K562 (cell line): ENCODE data around the gene TSPAN18.

Source experiments
- ATF1 ChIP-seq, 2 experiments: fragments of 450-650 bp in 1 of 2; IDR thresholded peaks; 2 replicates each; pipeline ENCODE4 v1.6.1; 2016; ENCODE audit warnings: missing compliant biosample characterization in 1 of 2, missing genetic modification characterization in 1 of 2
- BRD4 ChIP-seq: fragments of 200-600 bp; sonication (generic); IDR thresholded peaks from 2 replicates; pipeline ENCODE4 v1.6.1; 2017; ENCODE audit warnings: inconsistent platforms
- COPS2 ChIP-seq: fragments of 450-650 bp; conservative IDR thresholded peaks from 2 replicates; pipeline ENCODE4 v1.6.1; 2016; ENCODE audit warnings: mild to moderate bottlenecking, moderate library complexity
- EZH2 ChIP-seq: IDR thresholded peaks from 2 replicates; pipeline ENCODE4 v1.6.1; 2012; ENCODE audit warnings: low read depth, mild to moderate bottlenecking, inconsistent platforms, low read length, borderline replicate concordance
- JUNB ChIP-seq: fragments of 450-650 bp; formaldehyde crosslinking; conservative IDR thresholded peaks from 2 replicates; pipeline ENCODE4 v1.4.0; 2020; ENCODE audit warnings: mild to moderate bottlenecking
- NR2C2 ChIP-seq, 2 experiments: fragments of 200-800 bp in 1 of 2; sonication (Bioruptor generic) in 1 of 2; sonication (generic) in 1 of 2; formaldehyde crosslinking in 1 of 2; IDR thresholded peaks; 2 replicates each; pipeline versions ENCODE4 v1.6.1 to v1.8.0; 2016 to 2022; ENCODE audit warnings: mild to moderate bottlenecking in 1 of 2, missing compliant biosample characterization in 1 of 2, missing genetic modification characterization in 1 of 2, missing genetic modification reagents in 1 of 2
- POLR2AphosphoS2 ChIP-seq: IDR thresholded peaks from 2 replicates; pipeline ENCODE4 v1.6.1; 2012; ENCODE audit warnings: low read length, improper control_type of control experiment
- ZNF253 ChIP-seq: fragments of 250-450 bp; sonication (Bioruptor Pico); conservative IDR thresholded peaks from 2 replicates; pipeline ENCODE4 v1.6.1; 2021; ENCODE audit warnings: mild to moderate bottlenecking
- TF ChIP-seq, protein P1 (sequence below): sonication (generic); formaldehyde crosslinking; IDR thresholded peaks from 2 replicates; pipeline ENCODE4 v1.5.0; 2020; ENCODE audit warnings: missing genetic modification reagents
- TF ChIP-seq, protein P2 (sequence below), 2 experiments: IDR thresholded peaks in 1 of 2; conservative IDR thresholded peaks in 1 of 2; 2 replicates each; pipeline ENCODE4 v1.6.1; 2016; ENCODE audit warnings: low read depth in 2 of 2, mild to moderate bottlenecking in 1 of 2, missing compliant biosample characterization in 1 of 2, missing genetic modification characterization in 1 of 2, moderate library complexity in 1 of 2
- TF ChIP-seq, protein P3 (sequence below), 3 experiments: IDR thresholded peaks in 2 of 3; conservative IDR thresholded peaks in 1 of 3; 2 replicates each; pipeline ENCODE4 v1.5.1; 2011 to 2012; ENCODE audit warnings: low read length in 3 of 3, mild to moderate bottlenecking in 3 of 3, control low read depth in 2 of 3, improper control_type of control experiment in 1 of 3, inconsistent platforms in 1 of 3, low read depth in 1 of 3, mixed read lengths in 1 of 3, moderate library complexity in 1 of 3; ENCODE audit not compliant: insufficient read depth in 2 of 3

DNA sequence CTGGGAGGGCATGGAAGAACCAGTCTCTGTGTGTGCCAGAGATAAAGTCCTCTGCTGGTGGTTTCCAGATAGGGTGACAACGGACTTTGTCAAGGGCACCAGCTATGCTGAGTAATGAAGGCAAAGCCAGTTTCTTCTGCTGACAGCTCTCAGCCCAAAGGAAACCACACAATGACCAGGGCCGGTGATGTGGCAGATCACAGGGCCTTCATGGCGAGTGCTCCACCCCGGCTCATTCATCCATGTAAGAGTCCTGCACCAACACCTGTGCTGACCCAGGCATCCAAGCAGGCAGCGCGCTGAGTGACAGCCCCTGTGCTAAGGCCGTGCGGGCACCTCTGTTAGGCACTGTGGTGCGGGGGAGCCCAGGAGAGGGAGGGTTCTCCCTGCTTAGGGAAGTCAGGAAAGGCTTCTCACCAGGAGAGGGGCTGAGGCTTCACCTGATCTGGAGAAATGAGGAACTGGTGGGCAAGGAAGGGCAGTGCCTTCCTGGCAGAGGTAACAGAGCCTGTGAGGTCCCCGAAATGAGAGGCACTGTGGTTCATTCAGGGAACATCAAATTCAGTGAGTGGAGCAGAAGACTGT is 190.1 kb downstream of the TSPAN18 start:
- TF ChIP-seq JUNB (no peak), BRD4 (no peak), POLR2AphosphoS2 (no peak), EZH2 (no peak), NR2C2 (CRISPR knock-in tag; IDR thresholded peaks at IDR 0.05) (no peak), NR2C2 (tag; IDR thresholded peaks at IDR 0.05) (no peak), COPS2 (no peak), ZNF253 (CRISPR knock-in tag) (no peak), ATF1 (CRISPR knock-in tag; IDR thresholded peaks at IDR 0.05) (no peak), ATF1 (tag; IDR thresholded peaks at IDR 0.05) (no peak)
- TF ChIP-seq, protein P1, sequence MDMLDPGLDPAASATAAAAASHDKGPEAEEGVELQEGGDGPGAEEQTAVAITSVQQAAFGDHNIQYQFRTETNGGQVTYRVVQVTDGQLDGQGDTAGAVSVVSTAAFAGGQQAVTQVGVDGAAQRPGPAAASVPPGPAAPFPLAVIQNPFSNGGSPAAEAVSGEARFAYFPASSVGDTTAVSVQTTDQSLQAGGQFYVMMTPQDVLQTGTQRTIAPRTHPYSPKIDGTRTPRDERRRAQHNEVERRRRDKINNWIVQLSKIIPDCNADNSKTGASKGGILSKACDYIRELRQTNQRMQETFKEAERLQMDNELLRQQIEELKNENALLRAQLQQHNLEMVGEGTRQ = no peak
- TF ChIP-seq, protein P2, sequence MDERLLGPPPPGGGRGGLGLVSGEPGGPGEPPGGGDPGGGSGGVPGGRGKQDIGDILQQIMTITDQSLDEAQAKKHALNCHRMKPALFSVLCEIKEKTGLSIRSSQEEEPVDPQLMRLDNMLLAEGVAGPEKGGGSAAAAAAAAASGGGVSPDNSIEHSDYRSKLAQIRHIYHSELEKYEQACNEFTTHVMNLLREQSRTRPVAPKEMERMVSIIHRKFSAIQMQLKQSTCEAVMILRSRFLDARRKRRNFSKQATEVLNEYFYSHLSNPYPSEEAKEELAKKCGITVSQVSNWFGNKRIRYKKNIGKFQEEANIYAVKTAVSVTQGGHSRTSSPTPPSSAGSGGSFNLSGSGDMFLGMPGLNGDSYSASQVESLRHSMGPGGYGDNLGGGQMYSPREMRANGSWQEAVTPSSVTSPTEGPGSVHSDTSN (CRISPR knock-in tag; IDR thresholded peaks at IDR 0.05; ENCODE audit: low read depth) = no peak
- TF ChIP-seq, protein P2 (tag; conservative IDR thresholded peaks at IDR 0.05; ENCODE audit: low read depth) = no peak
- TF ChIP-seq, protein P3, sequence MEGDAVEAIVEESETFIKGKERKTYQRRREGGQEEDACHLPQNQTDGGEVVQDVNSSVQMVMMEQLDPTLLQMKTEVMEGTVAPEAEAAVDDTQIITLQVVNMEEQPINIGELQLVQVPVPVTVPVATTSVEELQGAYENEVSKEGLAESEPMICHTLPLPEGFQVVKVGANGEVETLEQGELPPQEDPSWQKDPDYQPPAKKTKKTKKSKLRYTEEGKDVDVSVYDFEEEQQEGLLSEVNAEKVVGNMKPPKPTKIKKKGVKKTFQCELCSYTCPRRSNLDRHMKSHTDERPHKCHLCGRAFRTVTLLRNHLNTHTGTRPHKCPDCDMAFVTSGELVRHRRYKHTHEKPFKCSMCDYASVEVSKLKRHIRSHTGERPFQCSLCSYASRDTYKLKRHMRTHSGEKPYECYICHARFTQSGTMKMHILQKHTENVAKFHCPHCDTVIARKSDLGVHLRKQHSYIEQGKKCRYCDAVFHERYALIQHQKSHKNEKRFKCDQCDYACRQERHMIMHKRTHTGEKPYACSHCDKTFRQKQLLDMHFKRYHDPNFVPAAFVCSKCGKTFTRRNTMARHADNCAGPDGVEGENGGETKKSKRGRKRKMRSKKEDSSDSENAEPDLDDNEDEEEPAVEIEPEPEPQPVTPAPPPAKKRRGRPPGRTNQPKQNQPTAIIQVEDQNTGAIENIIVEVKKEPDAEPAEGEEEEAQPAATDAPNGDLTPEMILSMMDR (IDR thresholded peaks at IDR 0.05 in 2 of 3, conservative IDR thresholded peaks at IDR 0.05 in 1 of 3; ENCODE audit: insufficient read depth in 2 of 3, low read depth in 1 of 3, low read length in 3 of 3) = no peak
